NCI-H2081 treated with DMSO at 0.1 percent for 48 hours (cell line): ENCODE results near the gene CTXND1.

Source experiments
- DNase-seq: peaks from one replicate; lab custom pipeline; 2025; lab: John Stamatoyannopoulos, UW

Gene CTXND1

GRCh38 chr15:80180986-80181385 is 71.0 kb downstream of the CTXND1 start:
- DNase-seq: no peak

- DNase-seq: no peak
Measured at GRCh38 chr15:80180468-80180867, 71.5 kb downstream of the CTXND1 start.

- DNase-seq: no peak
Measured at GRCh38 chr15:80179935-80180334, 72.1 kb downstream of the CTXND1 start.

- no peak for DNase-seq
Measured at GRCh38 chr15:80179025-80179759, 72.8 kb downstream of the CTXND1 start.

GRCh38 chr15:80177156-80177555 is 74.9 kb downstream of the CTXND1 start:
- no peak for DNase-seq

GRCh38 chr15:80176443-80176842 is 75.6 kb downstream of the CTXND1 start:
- DNase-seq: no peak

- DNase-seq: no peak
Measured at GRCh38 chr15:80175436-80175835, 76.6 kb downstream of the CTXND1 start.

GRCh38 chr15:80174017-80174746 is 77.8 kb downstream of the CTXND1 start:
- no peak for DNase-seq

GRCh38 chr15:80173022-80173759 is 78.8 kb downstream of the CTXND1 start:
- DNase-seq: no peak

- DNase-seq: no peak
Measured at GRCh38 chr15:80172401-80172800, 79.6 kb downstream of the CTXND1 start.

- DNase-seq: no peak
Measured at GRCh38 chr15:80171787-80172186, 80.2 kb downstream of the CTXND1 start.

- DNase-seq: no peak
Measured at GRCh38 chr15:80170596-80170995, 81.4 kb downstream of the CTXND1 start.

GRCh38 chr15:80169768-80170357 is 82.2 kb downstream of the CTXND1 start:
- no peak for DNase-seq

- DNase-seq: no peak
Measured at GRCh38 chr15:80168421-80168820, 83.6 kb downstream of the CTXND1 start.

- DNase-seq: no peak
Measured at GRCh38 chr15:80167936-80168335, 84.1 kb downstream of the CTXND1 start.

- no peak for DNase-seq
Measured at GRCh38 chr15:80163897-80164296, 88.1 kb downstream of the CTXND1 start.

GRCh38 chr15:80163217-80163616 is 88.8 kb downstream of the CTXND1 start:
- no peak for DNase-seq

- no peak for DNase-seq
Measured at GRCh38 chr15:80162059-80162554, 89.9 kb downstream of the CTXND1 start.

GRCh38 chr15:80161468-80162016 is 90.5 kb downstream of the CTXND1 start:
- no peak for DNase-seq

- no peak for DNase-seq
Measured at GRCh38 chr15:80160570-80161156, 91.3 kb downstream of the CTXND1 start.

GRCh38 chr15:80159811-80160569 is 92.0 kb downstream of the CTXND1 start:
- no peak for DNase-seq
